Brain microvascular endothelial cell (primary cell): ENCODE data around the gene PKP3.

Experiments used
- DNase-seq: peaks from one replicate; pipeline ENCODE4 v3.0.0-alpha.2; 2020
- H3K27ac ChIP-seq: fragments of 250-450 bp; sonication (Bioruptor Pico); 2 replicates; pipeline ENCODE4 v1.5.1; 2020; ENCODE audit warnings: mild to moderate bottlenecking, moderate library complexity
- H3K27me3 ChIP-seq: fragments of 250-450 bp; sonication (Bioruptor Pico); replicated peaks from 2 replicates; pipeline ENCODE4 v1.5.1; 2020; ENCODE audit warnings: mild to moderate bottlenecking
- H3K36me3 ChIP-seq: fragments of 250-450 bp; sonication (Bioruptor Pico); replicated peaks from 2 replicates; pipeline ENCODE4 v1.5.1; 2020; ENCODE audit warnings: mild to moderate bottlenecking
- H3K4me3 ChIP-seq: 2 replicates; pipeline ENCODE4 v1.5.1; 2011; ENCODE audit warnings: low read depth, mild to moderate bottlenecking, control low read depth, low read length, moderate library complexity
- CTCF ChIP-seq: IDR thresholded peaks from 2 replicates; pipeline ENCODE4 v1.5.1; 2011; ENCODE audit warnings: low read depth, mild to moderate bottlenecking, moderate library complexity, low read length, control low read depth, inconsistent platforms; ENCODE audit errors: missing control alignments
- in situ Hi-C: cut with HindIII; loops from 2 replicates; pipeline ENCODE4 v1.10.0; 2017; ENCODE audit warnings: low sequenced_read_pairs, low pct_ligation_motif_present

The PKP3 gene

GRCh38 chr11:357582-357981, 36.4 kb upstream of the PKP3 start:
- H3K27me3 ChIP-seq, result no peaks in the 10 kb centered on the region
- no peak overlapping the region for H3K4me3 ChIP-seq
- in situ Hi-C loops, result no loop called here
- H3K36me3 ChIP-seq, result no peaks in the 10 kb centered on the region
- no peak for DNase-seq
- TF ChIP-seq CTCF, result no peak
- H3K27ac ChIP-seq, result no peak overlapping the region

GRCh38 chr11:358129-358800, 35.7 kb upstream of the PKP3 start:
- in situ Hi-C loops, result no loop called here
- TF ChIP-seq CTCF, result no peak

GRCh38 chr11:359181-359714, 34.8 kb upstream of the PKP3 start:
- TF ChIP-seq CTCF, result no peak
- no peak for DNase-seq

More at GRCh38 chr11:358129-358800, 35.7 kb upstream of the PKP3 start:
- DNase-seq, result no peak
- H3K27me3 ChIP-seq, result no peaks in the 10 kb centered on the region
- H3K4me3 ChIP-seq, result no peak overlapping the region
- no peak overlapping the region for H3K27ac ChIP-seq
- H3K36me3 ChIP-seq, result no peaks in the 10 kb centered on the region

GRCh38 chr11:360326-361280, 33.4 kb upstream of the PKP3 start:
- H3K27me3 ChIP-seq, result peaks cover 3% of the 10 kb centered on the region
- in situ Hi-C loops, result no loop called here
- H3K4me3 ChIP-seq, result no peak overlapping the region

More at GRCh38 chr11:359181-359714, 34.8 kb upstream of the PKP3 start:
- Histone ChIP-seq H3K36me3 (no peaks in the 10 kb centered on the region), H3K27me3 (no peaks in the 10 kb centered on the region), H3K27ac (no peak overlapping the region), H3K4me3 (no peak overlapping the region)
- in situ Hi-C loops, result no loop called here

More at GRCh38 chr11:360326-361280, 33.4 kb upstream of the PKP3 start:
- Histone ChIP-seq H3K27ac (no peak overlapping the region), H3K36me3 (no peaks in the 10 kb centered on the region)
- TF ChIP-seq CTCF, result no peak
- no peak for DNase-seq
